Jurkat, Clone E6-1 (cell line): Measurements from ENCODE around the gene MSI2.

Source experiments
- DNase-seq: peaks from one replicate; pipeline ENCODE4 v3.0.0-alpha.2; 2011; ENCODE audit warnings: low read depth, low spot score
- H3K4me3 ChIP-seq: 2 replicates; pipeline ENCODE4 v1.5.1; 2011; ENCODE audit warnings: mild to moderate bottlenecking, low read length, control low read depth, moderate library complexity

MSI2 gene

DNA sequence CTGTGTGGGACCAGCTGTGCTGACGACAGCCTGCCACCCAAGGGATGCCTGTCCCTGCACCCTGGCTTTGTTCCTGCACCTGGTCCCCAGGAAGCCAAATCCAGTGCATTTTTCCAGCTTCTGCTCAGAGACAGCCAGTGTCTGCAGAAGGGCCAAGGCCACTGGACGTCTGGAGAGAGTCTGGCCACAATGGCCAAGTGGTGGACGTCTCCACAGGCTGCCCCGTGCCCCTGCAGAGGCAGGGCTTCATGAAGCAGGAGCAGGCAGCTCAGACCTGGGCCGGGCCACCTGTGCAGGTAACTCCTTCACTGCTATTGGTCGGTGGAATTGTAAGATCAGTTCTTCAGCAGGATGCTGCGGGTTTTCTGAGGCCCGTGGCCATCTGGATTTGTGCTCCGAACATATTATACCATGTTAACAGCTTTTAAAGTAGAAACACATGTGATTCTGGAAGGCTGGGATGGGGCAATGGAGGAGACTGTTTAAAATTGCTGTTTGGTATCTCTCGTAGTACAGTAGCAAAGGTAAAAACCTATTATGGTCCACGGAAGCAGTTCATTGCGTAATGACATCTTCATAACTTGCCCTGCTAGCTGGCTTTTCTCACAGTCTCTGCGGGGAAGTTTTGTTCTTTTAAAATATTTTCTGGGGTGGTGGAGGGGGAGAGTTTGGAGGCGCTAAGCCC lies 303.5 kb downstream of the MSI2 start:
- DNase-seq: no peak

DNA sequence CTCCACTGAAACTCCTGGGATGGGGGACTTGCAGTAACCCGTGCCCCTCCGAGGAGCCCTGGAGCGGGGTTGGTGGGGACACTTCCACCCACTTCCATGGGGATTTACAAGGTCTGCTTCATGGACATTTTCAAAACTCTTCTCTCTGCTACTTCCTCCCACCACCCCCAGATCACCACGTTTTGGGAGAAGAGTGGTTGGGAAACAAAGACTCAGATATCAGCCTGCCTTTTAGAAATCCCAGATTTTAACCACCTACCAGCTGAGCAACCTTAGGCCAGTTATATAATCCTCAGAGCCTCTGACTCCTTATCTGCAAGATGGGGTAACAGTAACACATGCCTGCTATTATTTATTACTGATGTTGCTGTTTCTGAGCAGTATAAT lies 304.0 kb downstream of the MSI2 start:
- DNase-seq: no peak
- H3K4me3 ChIP-seq: no peak overlapping the region

More for the DNA sequence above, 303.5 kb downstream of the MSI2 start:
- no peak overlapping the region for H3K4me3 ChIP-seq

DNA sequence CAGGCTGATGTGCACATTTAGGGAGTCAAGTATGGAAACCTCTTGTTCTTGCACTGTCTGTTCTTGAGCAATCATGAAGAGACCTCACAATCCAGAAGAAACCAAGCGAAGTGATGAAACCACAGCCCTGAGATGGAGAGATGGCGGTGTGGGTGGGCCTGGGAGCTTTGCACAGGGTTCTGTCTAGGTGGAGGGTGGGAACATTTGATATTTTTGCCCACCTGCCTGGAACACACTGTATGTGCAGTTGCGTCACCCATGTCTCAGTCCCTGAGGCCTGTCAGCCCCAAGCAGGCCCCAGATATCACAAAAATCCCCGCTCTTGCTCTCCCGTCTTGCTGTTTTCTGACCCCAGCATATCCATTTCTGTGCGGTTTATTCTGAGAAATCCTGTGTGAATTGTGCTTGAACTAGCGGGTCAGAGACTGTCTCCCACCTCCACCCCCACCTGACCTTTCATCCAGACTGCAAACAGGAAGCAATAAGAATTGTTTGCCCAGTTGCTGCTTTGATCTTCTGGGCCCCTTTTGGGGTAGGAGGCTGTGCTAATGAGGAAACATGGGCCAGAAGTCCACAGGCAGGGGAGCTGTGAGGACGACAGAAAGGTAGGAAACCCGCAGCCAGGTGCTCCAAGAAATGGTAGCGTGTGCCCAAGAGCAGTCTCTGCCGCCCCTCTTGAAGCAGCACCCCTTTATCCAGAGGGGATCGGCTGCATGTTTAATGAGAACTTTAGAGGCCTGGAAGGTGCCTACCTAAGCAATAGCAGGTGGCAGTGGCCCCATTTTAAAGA lies 304.9 kb downstream of the MSI2 start:
- DNase-seq: no peak
- no peak overlapping the region for H3K4me3 ChIP-seq

DNA sequence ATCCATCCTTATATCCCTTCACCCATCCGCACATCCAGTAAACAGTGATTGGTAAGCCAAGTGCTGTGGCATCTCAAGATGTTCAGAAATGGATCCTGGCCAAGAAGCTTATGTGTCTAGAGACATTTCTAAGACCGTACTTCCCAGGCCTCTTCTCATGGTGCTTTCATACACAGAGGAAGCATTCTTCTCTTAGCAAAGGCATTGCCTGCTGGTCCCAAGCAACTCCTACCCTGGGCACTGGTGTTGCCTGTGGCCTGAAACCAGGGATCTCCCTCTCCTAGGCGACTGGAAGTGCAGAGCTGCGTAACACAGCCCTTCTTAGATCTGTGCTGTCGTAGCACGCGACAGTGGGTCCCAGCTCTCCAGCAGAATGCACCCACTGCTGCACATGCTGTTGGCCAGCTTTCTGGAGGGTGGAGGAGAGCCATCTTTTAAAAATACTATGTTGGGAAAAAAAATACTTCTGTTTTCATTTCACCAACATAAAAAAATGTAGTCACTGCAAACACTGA lies 305.9 kb downstream of the MSI2 start:
- no peak overlapping the region for H3K4me3 ChIP-seq
- no peak for DNase-seq

DNA sequence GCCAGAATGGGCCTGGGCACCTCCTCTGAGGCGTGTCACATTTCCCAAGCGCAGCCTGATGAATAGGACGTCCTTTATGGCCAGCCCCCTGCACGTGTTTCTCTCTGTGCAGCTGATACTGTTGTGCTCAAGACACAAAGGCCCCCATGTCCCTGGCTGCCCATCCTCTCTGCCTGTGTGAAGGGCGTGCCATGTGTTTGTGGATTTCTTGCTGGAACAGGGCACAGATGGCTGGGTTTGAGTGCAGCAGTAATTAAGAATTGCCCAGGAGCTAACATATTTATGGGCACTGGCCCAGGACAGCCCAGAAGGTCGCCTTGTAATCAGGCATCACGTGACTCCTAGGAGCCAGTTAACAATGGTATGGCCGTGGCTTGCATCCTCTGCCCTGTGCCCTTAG lies 307.6 kb downstream of the MSI2 start:
- DNase-seq: no peak
- no peak overlapping the region for H3K4me3 ChIP-seq

DNA sequence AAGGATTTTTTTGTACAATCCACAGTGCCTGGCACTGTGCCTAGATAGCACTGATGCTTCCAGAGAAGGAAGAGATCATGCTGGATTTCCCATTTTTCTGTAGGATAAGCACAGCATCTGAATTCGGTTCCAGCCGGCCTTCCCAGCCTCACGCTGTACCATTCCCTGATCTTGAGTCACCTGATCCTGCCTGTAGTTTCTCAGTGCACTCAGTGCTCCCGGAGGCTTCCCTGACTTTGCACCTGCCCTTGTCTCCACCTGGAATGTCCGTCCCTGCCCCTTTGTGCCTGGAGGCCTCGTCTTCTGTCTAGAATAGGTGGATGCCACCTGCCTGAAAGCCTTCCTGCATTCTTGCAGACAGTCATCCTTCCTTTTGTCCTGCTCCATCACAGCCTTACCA lies 308.9 kb downstream of the MSI2 start:
- no peak for DNase-seq
- no peak overlapping the region for H3K4me3 ChIP-seq

DNA sequence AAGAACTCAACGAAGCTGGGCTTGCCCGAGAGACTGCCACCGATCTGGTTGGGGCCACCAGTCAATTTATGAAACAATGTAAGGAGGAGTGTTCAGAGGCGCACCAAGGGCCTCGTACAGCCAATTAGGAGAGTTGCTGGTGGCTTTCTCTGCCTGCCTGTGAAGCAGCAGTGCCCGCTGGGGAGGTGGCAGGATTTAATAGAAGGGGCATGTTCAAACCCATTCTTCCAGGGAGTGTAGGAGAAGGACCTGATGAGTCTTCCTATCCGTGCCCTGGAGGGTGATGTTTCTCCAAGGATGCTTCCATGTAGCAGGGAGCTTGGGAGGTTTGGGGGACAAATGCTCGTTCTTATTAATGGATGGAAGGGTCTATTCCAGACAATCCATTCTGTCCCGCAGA lies 310.4 kb downstream of the MSI2 start:
- DNase-seq: no peak
- no peak overlapping the region for H3K4me3 ChIP-seq

DNA sequence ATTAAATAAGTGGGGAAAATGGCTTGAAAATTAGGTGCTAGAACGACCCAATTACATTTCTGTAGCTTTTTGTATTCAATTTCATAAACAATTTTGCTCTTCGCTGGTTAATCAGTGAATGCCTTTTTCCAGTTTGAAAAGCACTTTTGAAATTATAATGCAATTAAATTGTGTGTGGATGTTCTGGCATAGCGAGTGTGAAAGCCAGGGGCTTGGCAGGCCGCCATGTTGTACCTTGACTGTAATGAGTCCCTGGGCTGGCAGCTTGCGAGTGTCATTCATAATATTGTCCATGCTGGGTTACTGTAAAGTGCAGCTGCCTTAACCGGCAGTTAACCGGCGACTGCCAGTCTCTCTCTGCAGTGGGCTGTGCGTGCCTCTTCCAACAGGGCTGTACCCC lies 310.9 kb downstream of the MSI2 start:
- DNase-seq: no peak
- no peak overlapping the region for H3K4me3 ChIP-seq

DNA sequence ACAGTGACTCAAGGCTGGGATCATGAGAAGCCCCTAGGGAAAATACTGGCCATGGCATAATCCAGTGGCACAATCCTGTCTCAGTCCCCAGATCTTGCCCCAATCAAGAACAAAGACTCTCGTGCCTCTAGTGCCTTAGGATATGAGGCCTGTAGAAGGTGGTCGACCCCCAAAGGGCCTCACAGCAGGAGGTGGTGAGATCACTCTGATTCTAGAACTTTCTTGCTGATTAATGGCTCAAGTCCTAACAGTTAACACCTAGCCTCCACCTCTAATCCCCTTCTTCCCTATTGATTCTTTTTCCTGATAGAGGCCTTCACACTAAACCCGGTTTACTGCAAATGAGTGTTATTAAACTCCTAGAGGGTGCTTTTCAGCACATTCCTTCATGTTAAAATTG lies 312.0 kb downstream of the MSI2 start:
- no peak overlapping the region for H3K4me3 ChIP-seq
- no peak for DNase-seq

DNA sequence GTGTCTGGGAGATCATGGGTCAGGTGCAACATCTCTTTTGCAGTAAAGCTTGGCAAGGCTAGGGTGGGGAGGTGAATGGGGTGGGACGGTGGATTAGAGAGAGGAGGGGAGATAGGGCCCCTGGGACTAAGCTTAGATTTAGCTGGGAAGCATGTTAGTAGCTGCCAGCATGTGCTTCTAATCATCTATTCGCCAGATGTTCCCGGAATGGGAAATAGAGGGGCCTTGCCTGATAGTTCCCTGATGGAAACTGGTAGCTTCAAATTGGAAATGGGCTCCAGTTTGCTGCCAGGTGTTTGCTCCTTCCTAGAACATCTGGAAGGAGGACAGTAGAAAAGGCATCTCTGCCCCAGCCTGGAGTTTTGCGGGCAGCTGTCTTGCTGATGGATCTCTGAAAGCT lies 312.7 kb downstream of the MSI2 start:
- no peak overlapping the region for H3K4me3 ChIP-seq
- no peak for DNase-seq

DNA sequence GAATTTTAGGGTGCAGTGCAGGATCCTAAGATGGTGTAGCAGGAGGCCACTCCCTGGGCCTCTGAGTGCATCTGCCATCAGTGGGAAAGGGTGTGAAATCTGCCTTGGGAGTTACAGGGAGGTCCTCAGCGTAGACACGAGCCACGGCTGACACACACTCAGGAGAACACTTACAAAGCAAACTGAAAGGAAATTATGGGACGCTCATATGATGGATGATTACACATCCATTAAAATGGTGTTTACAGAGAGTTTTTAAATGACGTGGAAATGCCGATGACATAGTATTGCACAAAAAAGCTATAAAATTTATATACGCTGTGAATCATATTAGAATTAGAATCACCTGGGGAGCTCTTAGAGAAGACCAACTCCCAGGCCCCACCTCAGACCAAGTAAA lies 313.5 kb downstream of the MSI2 start:
- no peak for DNase-seq
- H3K4me3 ChIP-seq: no peak overlapping the region

DNA sequence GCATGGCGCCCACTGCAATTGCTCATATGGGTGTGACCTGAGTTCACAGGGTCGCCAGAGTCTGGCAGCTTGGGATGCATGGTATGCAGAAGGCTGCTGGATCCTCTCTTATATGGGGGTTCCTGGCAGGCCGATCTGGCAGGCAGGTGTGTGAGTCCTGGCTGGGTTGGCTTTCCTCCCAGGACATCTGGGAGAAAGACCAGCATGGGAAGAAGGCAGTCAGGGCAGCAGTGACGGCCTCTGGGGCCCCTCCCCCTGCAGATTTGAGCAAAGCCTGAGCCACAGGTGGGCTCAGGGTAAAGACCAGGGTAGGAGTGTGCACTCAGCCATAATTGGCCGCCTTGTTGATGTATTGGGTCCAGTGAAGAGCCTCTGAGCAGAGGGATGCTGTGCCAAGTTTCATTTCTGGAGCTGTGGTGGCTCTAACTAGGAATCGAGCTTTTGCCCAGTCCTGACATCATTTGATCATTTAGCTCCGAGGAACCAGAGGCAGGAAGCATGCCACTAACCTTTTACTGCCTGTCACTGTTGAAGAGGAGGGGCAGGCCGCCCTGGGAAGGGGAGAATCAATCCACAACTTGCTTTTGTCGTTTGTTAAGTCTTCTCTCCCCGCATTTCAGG lies 314.5 kb downstream of the MSI2 start:
- H3K4me3 ChIP-seq: no peak overlapping the region
- no peak for DNase-seq

DNA sequence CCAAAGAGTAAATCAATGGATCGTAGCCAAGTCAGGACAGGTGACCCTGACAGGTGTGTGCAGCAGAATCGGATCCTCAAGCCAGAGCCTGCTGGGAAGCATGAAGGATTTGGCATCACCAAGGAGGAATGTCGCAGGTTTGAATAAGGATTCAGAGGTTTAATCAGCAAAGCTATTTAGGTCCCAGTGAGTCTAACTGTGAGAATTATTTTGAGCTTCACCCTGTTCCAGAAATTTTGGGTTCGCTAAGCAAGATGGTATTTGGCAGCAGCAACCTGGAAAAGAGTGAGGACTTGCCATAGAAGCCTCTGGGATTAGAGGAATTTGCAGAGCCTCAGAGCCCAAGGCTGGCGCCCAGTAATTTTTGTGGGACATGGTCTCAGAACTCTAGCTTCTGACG lies 315.7 kb downstream of the MSI2 start:
- H3K4me3 ChIP-seq: no peak overlapping the region
- no peak for DNase-seq

DNA sequence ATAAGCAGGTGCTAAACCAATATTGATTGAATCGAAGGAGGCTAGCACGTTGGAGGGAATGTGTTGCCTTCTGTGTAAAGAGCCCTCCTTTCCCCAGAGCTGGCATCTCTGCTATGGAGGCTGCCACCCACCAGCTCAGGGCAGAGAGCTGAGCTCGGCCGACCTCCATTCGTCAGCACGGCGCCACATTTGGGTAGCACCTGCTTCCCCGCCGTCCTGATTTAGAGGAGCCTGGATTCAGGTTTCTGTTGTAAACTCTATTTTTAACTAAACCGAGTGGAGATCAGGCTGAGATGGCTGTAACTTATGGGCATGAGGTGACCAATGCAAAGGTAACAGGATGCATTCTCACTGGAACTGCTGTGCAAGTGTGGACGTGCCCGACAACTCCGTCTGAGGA lies 316.3 kb downstream of the MSI2 start:
- H3K4me3 ChIP-seq: no peak overlapping the region
- no peak for DNase-seq

DNA sequence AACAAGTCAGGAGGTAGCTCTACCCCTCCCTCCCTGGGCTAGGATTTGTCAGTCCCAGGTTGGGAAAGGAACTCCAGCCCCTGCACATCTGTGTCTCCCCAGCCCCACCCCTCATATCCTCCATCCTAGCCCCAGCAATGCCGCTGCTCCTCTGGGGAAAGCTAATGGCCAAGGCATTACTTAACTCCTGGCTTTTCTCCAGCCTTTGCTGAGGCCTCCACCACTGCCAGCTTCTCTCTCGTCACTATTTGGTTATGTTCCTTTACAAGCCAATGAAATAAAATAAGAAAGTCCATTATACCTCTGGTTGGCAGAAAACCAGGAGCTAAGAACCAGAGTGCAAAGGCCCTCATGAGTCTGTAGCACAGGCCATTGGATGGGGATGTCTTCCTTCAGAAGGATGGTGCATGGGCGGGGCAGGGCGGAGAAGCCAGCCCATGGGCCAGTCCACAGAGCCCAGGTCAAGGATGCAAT lies 317.8 kb downstream of the MSI2 start:
- DNase-seq: no peak
- no peak overlapping the region for H3K4me3 ChIP-seq

DNA sequence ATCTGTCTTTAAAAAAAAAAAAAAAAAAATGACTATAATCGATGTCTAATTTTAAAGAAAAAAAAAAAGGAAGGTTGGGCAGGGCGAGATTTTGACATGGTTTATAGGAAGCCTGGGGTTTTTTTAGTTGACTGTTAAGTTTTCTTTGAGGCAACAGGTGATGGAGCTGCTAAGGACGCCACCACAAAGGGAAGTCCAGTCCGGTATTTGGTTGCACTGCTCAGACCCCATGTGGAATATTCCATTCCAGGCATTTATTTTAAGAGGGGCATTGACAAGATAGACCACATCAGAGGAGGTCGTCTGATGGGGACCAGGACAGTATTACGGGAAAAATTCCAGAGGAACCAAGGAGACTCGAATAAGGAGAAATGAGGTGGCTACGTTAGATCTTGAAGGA lies 320.4 kb downstream of the MSI2 start:
- no peak for DNase-seq
- no peak overlapping the region for H3K4me3 ChIP-seq

DNA sequence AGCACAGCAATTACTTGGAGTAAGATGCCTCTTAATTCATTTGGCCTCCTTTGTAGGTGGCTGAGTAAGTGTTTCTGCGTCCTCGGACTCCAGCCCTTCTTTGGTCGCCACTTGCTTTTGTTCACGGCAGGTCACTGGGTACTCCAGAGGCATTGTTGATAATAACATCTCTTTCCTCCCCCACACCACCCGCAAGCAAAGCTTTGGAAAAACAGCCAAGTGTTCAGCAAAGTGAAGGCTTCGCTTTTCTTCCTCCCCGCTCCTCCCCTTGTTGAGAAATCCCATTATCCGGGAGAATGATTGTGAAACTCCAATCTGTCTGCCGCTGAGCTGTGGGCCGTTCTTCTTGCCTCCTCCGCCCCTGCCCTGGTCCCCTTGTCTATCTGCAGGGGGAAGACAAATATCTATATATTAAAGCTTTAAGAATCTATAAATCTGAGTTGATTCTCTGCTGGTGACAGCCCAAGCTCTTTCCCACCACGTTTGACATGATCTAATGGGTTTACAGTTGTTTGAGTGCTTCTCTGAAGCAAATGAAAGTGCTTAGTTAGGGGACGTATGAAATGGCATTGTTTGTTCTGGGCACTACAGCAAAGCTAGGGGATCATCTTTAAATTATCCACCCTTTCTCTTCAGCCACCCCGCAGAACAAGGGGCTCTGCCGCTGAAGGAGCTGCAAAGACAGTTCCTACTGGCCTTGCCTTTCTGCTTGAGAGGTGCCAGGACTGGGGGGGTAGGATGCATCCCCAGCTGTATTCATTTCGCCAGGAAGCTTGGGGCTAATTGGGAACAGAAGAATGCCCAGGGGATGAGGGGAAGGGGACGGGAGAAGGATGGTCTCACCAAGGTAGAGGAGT lies 321.7 kb downstream of the MSI2 start:
- H3K4me3 ChIP-seq: no peak overlapping the region
- DNase-seq: no peak

DNA sequence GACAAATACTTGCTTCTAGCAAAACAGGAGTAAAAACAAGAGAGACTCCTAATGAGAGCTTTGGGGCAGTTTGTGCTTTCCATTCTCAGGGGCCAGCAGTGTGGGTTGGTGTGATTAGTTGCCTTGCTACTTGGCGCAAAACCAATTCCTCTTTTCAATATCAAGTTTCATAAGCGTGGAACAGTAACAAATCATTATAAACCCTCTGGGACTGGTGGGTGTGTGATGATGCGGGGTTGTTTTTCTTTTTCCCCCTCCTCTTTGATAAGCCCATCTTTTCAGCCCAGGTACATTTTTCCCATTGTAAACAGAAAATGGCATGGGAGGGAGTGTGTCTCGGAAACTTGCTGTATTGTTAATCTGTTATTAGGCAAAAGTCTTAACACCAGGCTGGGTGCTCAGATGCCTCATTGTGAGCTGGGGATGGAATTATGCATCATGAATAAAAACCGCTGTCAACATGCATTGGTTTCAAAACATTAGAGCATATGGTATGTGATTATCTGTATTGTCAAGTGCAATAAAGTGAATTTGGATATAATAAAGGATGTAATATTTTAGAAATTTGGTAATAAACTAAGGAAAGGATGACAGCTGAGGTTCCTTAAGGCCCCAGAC lies 322.4 kb downstream of the MSI2 start:
- DNase-seq: no peak

DNA sequence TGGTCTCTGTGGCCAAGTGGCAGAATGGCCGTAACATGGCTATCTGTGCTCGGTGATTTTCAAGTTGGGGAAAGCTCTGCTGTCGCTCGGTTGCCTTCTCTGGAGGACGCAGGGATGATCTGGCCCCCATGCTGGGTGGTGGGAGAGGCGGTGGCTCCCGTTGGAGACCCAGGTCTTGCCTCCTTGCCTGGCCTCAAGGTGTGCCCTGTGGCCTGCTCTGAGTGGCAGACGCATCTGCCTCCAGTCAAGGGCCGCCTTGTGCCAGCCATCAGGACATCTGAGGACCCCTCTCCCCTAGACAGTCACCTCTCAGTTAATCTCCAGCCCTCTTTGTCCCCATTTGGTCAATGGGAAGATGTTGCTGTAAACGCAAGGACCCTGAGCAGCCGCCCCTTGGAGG lies 322.9 kb downstream of the MSI2 start:
- H3K4me3 ChIP-seq: no peak overlapping the region
- no peak for DNase-seq

More for the DNA sequence above, 322.4 kb downstream of the MSI2 start:
- H3K4me3 ChIP-seq: no peak overlapping the region
